SH-SY5Y (cell line): ENCODE measurements around the gene MFAP5.

ENCODE experiments used
- GATA2 ChIP-seq: IDR thresholded peaks from 2 replicates; pipeline ENCODE4 v1.6.1; 2011; ENCODE audit warnings: mild to moderate bottlenecking, low read depth, low read length
- GATA3 ChIP-seq: IDR thresholded peaks from 2 replicates; pipeline ENCODE4 v1.6.1; 2011; ENCODE audit warnings: low read depth, mild to moderate bottlenecking, low read length, moderate library complexity

DNA sequence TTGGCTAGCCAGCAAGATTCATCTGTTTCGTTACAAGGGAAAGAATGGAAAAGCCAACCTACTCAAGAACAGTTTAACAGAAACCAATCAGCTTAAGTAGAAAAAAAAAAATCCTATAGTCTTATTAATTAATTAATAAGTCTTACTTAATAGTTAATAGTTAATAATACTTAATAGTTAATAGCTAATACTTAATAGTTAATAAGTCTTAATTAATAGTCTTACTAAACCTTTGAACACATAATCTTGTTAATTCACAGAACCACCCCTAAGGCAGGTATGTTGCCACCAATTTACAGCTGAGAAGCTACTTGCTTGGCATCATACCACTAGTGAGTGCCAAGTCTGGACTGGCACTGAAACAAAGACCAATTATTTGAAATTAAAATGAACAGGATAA is 19.9 kb downstream of the MFAP5 start:
- TF ChIP-seq GATA2 (no peak), GATA3 (no peak)
